ENCODE measurements around the gene CCDC85B.
A peak's percentile ranks its signal among the peaks of the same experiment; 100 is the strongest.
"Not testable (repeated sequence)": the region's sequence is repeated elsewhere in the genome, so short reads cannot be mapped to it uniquely, and the experiment has no call there.

CCDC85B gene

GRCh38 chr11:65890324-65891218 lies at the start of gene CCDC85B:
CCDC85B (plus strand) TSS chr11:65890673; CDS start chr11:65890784, 111 bp downstream.
- peak; percentile 94 for DNase-seq

DNA sequence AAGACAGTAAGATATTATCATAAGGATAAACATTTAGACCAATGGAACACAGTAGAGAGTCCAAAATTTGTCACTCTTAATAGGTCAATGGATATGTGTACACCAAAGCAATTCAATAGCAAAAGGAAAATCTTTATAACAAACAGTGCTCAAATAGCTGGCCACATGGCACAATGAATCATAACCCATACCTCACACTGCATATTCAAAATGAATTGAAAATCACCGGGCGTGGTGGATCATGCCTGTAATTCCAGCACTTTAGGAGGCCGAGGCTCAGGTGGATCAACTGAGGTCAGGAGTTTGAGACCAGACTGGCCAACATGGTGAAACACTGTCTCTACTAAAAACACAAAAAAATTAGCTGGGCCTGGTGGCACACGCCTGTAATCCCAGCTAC lies 48.3 kb upstream of the CCDC85B start:
- no peak for DNase-seq

GRCh38 chr11:65843811-65844210 lies 46.7 kb upstream of the CCDC85B start:
- DNase-seq: no peak

GRCh38 chr11:65844231-65844872 lies 46.1 kb upstream of the CCDC85B start:
- no peak for DNase-seq

DNA sequence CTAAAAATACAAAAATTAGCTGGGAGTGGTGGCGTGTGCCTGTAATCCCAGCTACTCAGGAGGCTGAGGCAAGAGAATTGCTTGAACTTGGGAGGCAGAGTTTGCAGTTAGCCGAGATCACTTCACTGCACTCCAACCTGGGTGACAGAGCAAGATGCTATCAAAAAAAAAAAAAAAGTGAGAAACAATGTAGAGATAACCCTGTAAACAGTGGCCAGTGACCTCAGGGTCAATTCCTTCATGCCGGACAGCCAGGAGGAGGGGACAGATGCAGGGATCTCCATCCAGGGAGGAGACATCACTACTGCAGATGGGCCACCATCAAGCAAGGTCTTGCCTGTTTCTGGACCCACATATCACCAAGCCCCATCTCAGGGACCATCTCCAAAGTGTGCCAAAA lies 42.7 kb upstream of the CCDC85B start:
- no peak for DNase-seq

GRCh38 chr11:65848693-65849092 lies 41.8 kb upstream of the CCDC85B start:
- not testable (repeated sequence) for DNase-seq

- DNase-seq: no peak
Measured at GRCh38 chr11:65849366-65849765, 41.1 kb upstream of the CCDC85B start.

GRCh38 chr11:65849771-65850216 lies 40.7 kb upstream of the CCDC85B start:
- no peak for DNase-seq

DNA sequence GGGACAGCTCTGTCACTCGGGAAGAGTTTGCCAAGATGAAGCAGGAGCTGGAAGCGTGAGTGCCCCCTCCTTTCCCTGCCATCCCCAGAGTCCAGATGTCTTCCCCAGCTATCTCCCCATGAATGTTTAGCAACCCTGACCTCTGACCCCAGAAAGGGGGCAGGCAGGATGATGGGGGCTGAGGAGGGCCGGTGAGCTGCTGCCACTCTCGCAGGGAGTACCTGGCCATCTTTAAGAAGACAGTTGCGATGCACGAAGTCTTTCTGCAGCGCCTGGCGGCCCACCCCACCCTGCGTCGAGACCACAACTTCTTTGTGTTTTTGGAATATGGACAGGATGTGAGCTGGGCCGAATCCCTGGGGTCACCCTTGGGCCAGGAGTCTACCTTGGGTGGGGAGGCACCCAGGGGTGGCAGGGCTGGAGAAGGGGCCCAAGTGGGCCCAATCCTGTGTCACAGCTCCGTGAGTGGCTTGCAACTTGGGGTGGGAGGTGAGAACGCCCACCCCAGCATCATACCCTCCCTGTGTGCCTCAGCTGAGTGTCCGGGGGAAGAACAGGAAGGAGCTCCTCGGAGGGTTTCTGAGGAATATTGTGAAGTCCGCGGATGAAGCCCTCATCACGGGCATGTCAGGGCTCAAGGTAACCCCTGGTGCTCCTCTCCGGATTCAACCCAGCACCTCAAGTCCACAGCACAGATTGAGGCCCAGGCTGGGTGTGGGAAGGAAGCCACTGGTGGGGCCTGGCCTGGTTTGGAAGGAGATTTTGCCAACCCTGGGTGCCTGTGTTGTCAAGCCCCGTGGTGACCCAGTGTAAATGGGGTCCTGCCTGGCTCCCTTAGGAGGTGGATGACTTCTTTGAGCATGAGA lies 40.0 kb upstream of the CCDC85B start:
- DNase-seq: no peak

GRCh38 chr11:65851083-65851579 lies 39.3 kb upstream of the CCDC85B start:
- peak; percentile 54 for DNase-seq

DNA sequence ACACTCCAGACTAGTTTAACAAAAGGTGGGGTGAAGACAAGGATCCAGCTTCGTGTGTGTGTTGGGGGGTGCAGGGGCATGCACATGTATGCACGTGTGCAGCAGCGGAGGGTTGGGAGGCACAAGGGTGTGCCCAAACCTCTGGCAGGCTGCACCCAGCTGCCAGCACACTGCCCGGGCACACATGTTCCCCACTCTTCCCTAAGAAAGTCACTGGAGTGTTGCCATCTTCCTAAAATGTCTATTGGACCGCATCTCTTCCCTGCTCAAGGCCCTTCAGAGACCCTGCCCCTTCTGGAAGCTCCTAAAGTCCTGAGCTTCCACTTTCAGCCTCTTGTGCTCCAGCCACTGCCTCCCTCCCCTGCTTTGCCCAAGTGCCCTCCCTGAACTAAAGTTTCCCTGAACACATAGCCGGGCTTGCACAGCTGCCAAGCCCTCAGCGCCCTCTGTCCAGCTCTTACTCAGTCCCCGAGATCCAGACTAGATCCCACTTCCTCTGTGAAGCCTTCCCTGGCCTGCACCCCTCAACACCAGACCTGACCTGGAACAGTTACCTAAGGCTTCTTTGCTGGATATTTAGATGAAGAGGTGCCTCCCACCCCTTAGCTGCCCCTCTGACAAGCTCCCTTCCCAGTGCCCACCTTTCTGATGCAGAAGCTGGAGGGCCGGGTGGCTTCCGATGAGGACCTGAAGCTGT lies 38.5 kb upstream of the CCDC85B start:
- DNase-seq: no peak

DNA sequence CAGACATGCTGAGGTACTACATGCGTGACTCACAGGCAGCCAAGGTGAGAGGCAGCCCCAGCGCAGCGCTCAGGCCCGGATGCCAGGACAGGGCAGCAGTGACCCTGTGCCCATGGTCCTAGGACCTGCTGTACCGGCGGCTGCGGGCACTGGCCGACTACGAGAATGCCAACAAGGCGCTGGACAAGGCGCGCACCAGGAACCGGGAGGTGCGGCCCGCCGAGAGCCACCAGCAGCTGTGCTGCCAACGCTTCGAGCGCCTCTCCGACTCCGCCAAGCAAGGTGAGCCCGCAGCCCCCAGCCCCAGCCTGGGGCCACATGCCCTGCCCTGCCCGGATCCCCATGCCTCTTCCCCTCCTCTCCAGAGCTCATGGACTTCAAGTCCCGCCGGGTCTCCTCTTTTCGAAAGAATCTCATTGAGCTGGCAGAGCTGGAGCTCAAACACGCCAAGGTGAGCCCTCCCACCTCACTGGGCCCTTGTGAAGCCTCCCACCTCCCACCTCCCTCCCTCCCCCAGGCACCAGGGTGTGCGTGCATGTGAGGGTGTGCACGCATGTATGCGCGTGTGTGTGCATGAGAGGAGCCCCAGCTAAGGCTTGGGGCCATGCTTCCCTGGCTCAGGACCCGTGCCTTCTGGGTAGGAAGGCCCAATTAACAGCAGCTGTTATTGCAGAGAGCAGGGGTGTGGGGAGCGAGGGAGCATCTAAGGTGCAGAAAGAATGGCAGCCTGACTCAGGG lies 37.8 kb upstream of the CCDC85B start:
- DNase-seq: no peak

- no peak for DNase-seq
Measured at GRCh38 chr11:65853246-65853979, 37.1 kb upstream of the CCDC85B start.

DNA sequence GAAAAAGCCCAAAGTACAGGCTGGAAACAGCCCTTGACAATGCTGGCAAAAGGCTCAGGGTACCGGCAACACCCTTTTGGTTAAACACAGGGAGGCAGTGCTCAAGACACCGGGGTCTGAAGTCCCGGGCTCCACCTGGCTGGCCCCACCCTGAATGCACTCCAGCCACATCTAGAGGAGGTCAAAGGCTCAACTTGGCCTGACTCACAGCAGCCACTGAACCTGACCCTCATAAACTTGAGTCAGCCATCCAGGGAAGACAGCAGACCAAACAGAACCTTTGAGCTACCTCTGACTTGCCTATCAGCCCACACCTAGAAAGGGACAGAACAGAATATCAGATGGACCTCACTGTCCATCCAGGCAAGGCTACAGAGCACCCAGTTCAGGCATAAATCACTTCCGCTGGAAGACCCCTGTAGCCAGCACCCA lies 36.3 kb upstream of the CCDC85B start:
- DNase-seq: no peak

DNA sequence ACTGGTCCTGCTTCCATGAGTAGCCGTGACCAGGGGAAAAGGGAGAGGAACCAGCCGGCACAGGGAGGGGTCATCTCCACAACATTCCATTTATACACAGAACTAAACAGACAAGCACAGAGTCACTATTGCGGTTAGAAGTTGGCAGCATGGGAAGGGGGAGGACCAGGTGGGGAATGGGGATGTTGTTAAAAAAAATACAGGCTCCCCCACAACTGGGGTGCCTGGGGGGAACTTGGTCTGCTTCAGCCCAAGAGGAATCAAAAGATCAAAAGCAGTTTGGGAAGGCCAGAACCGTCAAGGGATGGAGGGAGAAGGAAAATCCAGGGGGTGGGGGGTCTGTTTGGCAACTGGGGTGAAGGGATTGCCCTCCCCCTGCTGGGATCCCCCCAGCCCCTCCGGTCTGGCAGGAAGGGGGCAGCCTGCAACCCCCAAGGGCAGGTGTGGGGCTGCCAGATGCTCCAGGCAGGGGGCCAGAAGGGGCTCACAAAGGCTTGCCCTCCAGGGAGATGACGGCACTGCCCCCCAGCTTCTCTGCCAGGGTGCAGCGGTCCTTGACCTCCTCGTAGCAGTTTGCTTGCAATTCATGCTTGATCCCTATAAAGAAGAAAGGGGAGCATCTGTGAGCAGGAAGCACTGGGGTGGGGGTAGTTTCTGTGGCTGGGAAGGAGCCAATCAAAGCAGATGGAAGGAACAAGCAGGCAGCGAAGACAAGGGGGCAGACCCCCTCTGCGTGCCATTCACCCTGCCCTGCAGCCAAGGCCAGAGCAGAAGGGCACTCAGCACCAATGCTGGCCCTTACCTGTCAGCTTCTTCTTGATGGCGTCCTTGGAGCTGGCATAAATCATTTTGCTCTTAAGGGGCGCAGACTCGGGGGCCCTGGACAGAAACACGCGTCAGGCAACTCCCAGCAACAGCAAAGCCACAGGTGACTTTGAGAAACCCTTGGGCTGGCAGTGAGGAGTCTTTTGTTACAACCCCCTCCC lies 35.3 kb upstream of the CCDC85B start:
- DNase-seq: no peak

DNA sequence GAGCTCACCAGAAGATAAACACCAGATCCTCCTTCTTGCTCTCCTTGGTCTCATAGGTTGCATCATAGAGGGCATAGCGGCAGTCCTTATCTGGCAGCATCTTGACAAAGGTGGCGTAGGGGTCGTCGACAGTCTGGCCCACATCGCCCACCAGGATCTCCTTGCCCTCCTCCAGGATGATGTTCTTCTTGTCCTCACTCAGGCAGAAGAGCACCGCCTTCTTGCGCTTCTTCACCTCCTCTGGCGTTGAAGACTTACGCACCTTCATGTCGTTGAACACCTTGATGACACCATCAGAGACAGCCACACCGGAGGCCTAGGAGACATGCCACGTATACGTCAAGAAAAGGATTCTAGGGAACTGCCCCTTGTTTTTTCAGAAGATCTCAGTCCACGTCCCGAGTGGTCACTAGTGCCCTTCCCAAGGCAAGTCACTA lies 34.5 kb upstream of the CCDC85B start:
- DNase-seq: no peak

- DNase-seq: peak; percentile 76
Measured at GRCh38 chr11:65856689-65857499, 33.6 kb upstream of the CCDC85B start.

GRCh38 chr11:65857500-65857852 lies 33.0 kb upstream of the CCDC85B start:
- DNase-seq: peak; percentile 54
